Endodermal cell (in vitro differentiated cells): ENCODE results near the gene SLC25A45. TPM values are rescaled to one million over a fixed set of nuclear protein-coding genes. Genes with fewer than 3 reads are reported as not detected.
A peak's percentile ranks its signal among the peaks of the same experiment; 100 is the strongest.
"Not testable (repeated sequence)": the region's sequence is repeated elsewhere in the genome, so short reads cannot be mapped to it uniquely, and the experiment has no call there.

Experiments used
- DNase-seq: peaks from one replicate; pipeline ENCODE4 v3.0.0-alpha.2; 2017
- H3K27ac ChIP-seq: 2 replicates; pipeline ENCODE4 v1.5.1; 2013; ENCODE audit warnings: mild to moderate bottlenecking, low read depth, low read length, moderate library complexity
- H3K27me3 ChIP-seq: 2 replicates; pipeline ENCODE4 v1.6.1; 2013; ENCODE audit warnings: mild to moderate bottlenecking, low read length, moderate library complexity; ENCODE audit not compliant: insufficient read depth, control insufficient read depth, poor library complexity, severe bottlenecking
- H3K36me3 ChIP-seq: 2 replicates; pipeline ENCODE4 v1.7.0; 2013; ENCODE audit warnings: mild to moderate bottlenecking, low read length, moderate library complexity; ENCODE audit not compliant: control insufficient read depth, insufficient read depth
- H3K4me1 ChIP-seq: one replicate; pipeline ENCODE4 v1.7.0; 2013; ENCODE audit warnings: low read length; ENCODE audit not compliant: control insufficient read depth, insufficient read depth
- H3K4me3 ChIP-seq: 2 replicates; pipeline ENCODE4 v1.5.1; 2013; ENCODE audit warnings: mild to moderate bottlenecking, low read length, moderate library complexity
- H3K9ac ChIP-seq: 2 replicates; pipeline ENCODE4 v1.6.1; 2013; ENCODE audit warnings: mild to moderate bottlenecking, low read length, moderate library complexity; ENCODE audit not compliant: poor library complexity, severe bottlenecking; ENCODE audit errors: extremely low read depth
- H3K9me3 ChIP-seq: 2 replicates; pipeline ENCODE4 v1.6.1; 2013; ENCODE audit warnings: mild to moderate bottlenecking, low read length, moderate library complexity; ENCODE audit not compliant: control insufficient read depth
- H3K27ac Mint-ChIP-seq: 2 replicates; pipeline ENCODE4 v1.8.0; 2020; ENCODE audit warnings: mixed read lengths
- H3K27me3 Mint-ChIP-seq: 2 replicates; pipeline ENCODE4 v1.8.0; 2021; ENCODE audit warnings: mild to moderate bottlenecking, mixed read lengths; ENCODE audit not compliant: insufficient read depth
- H3K36me3 Mint-ChIP-seq: 2 replicates; pipeline ENCODE4 v1.8.0; 2020; ENCODE audit warnings: low read depth, mixed read lengths
- H3K4me1 Mint-ChIP-seq: 2 replicates; pipeline ENCODE4 v1.8.0; 2020; ENCODE audit warnings: mixed read lengths
- H3K4me3 Mint-ChIP-seq: 2 replicates; pipeline ENCODE4 v1.8.0; 2020; ENCODE audit warnings: mild to moderate bottlenecking, moderate library complexity, mixed read lengths
- H3K9me3 Mint-ChIP-seq: 2 replicates; pipeline ENCODE4 v1.8.0; 2020; ENCODE audit warnings: mild to moderate bottlenecking, mixed read lengths
- WGBS, 2 experiments: methylation state at CpG; one replicate each; pipeline versions ENCODE4 v1.1.5 to v1.1.7; 2013; ENCODE audit warnings: missing lambda C conversion rate in 2 of 2, mixed read lengths in 1 of 2; ENCODE audit not compliant: insufficient coverage in 1 of 2, insufficient read length in 1 of 2; 5-methylcytosine and 5-hydroxymethylcytosine counted together
- total RNA-seq, 2 donors: library from RNA; stranded (reverse); fragmentation: NEBNext Ultra II Directional in 1 of 2; extraction: Animal tissue kit (Norgen Biotek cat#: 25700) in 1 of 2; gene quantifications; 2 replicates in 1 of 2; 3 replicates in 1 of 2; pipeline ENCODE4 v1.2.1, GENCODE V29; 2021
- TF ChIP-seq, protein P1 (sequence below): fragments of 200-600 bp; sonication (generic); conservative IDR thresholded peaks from 2 replicates; pipeline ENCODE4 v1.5.0; 2021; ENCODE audit warnings: antibody characterized with exemption, mild to moderate bottlenecking

The SLC25A45 gene
- total RNA-seq, 2 donors from 2014 or later = 3.0 to 6.3 TPM

DNA sequence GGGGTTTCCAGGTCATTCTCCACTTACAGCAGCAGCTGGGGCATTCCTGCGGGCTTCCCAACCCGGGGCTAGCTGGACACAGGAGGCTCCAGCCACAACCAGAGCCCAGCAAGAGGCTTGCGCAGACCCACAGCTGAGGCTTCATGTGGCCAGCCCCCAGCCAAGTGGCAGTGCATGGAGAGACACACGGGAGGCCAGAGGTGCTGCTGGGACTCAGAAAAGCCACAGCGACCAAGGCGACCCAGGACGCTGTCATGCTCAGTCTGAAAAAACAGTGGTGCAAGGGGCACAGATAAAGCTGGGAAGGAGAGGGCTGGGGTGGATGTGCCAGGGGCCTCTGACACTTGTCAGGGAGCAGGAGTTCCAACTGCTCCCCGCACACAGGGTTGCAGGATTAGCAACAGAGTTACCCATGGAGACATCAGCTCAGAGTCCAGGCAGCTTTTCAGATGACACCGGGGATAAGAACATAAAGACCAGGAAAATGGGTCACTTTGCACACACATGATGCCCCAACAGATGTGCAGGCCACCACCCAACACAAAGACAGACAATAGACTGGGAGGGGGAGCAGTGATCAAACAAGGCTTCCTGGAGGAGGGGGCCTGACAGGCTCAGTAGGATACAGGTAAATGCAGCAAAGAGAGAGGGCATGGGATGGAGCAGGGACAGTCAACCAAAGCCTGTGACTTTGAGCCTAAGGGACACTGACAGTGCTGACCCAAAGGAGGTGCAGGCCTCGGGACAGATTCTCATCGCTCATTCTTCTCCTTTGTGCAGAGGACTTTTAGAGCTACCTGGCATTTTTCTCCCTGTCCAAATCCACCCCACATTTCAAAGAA is 33.3 kb upstream of the SLC25A45 start:
- Mint-ChIP-seq H3K4me1 (peaks cover 45% of the 10 kb centered on the region), H3K9me3 (no peaks in the 10 kb centered on the region), H3K27ac (peak overlapping the region; percentile 27), H3K4me3 (peak overlapping the region; percentile 33), H3K27me3 (no peaks in the 10 kb centered on the region), H3K36me3 (peaks cover 12% of the 10 kb centered on the region)
- Histone ChIP-seq H3K9ac (peak overlapping the region; percentile 25), H3K4me1 (peaks cover 17% of the 10 kb centered on the region), H3K4me3 (peak overlapping the region; percentile 72), H3K36me3 (no peaks in the 10 kb centered on the region), H3K9me3 (no peaks in the 10 kb centered on the region), H3K27ac (no peak overlapping the region), H3K27me3 (no peaks in the 10 kb centered on the region)
- TF ChIP-seq, protein P1, sequence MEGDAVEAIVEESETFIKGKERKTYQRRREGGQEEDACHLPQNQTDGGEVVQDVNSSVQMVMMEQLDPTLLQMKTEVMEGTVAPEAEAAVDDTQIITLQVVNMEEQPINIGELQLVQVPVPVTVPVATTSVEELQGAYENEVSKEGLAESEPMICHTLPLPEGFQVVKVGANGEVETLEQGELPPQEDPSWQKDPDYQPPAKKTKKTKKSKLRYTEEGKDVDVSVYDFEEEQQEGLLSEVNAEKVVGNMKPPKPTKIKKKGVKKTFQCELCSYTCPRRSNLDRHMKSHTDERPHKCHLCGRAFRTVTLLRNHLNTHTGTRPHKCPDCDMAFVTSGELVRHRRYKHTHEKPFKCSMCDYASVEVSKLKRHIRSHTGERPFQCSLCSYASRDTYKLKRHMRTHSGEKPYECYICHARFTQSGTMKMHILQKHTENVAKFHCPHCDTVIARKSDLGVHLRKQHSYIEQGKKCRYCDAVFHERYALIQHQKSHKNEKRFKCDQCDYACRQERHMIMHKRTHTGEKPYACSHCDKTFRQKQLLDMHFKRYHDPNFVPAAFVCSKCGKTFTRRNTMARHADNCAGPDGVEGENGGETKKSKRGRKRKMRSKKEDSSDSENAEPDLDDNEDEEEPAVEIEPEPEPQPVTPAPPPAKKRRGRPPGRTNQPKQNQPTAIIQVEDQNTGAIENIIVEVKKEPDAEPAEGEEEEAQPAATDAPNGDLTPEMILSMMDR = no peak
- WGBS, 2 experiments = 87 to 89% methylated on average over 10 to 11 of the region's 11 CpGs
- DNase-seq = peak; percentile 54

DNA sequence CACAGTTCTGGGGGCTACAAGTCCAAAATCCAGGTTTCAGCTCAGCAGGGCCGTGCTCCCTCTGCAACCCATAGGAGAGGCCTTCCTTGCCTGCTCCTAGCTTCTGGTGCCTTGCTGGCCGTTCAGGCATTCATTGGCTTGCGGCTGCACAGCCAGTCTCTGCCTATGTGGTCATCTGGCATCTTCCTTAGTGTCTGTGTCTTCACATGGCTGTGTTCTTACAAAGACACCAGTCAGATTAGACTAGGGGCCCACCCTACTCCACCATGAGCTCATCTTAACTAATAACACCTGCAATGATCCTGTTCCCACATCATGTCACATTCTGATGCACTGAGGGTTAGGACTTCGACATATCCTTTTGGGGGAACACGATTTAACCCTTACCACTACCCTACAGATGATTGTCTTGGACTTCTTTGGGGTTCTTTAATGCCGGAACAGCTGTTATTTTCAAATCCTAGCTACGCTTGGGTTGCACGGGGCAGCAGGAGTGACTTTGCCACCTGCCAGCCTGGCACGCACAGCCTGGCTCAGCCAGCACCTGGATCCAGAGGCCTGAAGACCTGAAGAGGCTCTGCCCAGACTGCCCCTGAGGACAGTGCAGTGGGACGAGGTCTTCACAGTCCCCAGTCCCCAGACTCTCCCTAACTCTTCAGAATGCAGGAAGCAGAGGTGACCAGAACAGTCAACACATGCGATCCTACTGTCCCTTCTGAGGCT is 32.5 kb upstream of the SLC25A45 start:
- Mint-ChIP-seq H3K36me3 (peaks cover 17% of the 10 kb centered on the region), H3K4me3 (no peak overlapping the region), H3K4me1 (peaks cover 41% of the 10 kb centered on the region), H3K27ac (no peak overlapping the region), H3K9me3 (no peaks in the 10 kb centered on the region), H3K27me3 (no peaks in the 10 kb centered on the region)
- WGBS, 2 experiments = 91 to 92% methylated on average over 9 to 11 of the region's 11 CpGs
- H3K27ac ChIP-seq = no peak overlapping the region
- peaks cover 17% of the 10 kb centered on the region for H3K4me1 ChIP-seq
- TF ChIP-seq, protein P1 = no peak
- H3K9me3 ChIP-seq = no peaks in the 10 kb centered on the region
- no peak for DNase-seq
- no peaks in the 10 kb centered on the region for H3K27me3 ChIP-seq
- no peak overlapping the region for H3K9ac ChIP-seq
- no peak overlapping the region for H3K4me3 ChIP-seq
- H3K36me3 ChIP-seq = peaks cover under 1% of the 10 kb centered on the region

DNA sequence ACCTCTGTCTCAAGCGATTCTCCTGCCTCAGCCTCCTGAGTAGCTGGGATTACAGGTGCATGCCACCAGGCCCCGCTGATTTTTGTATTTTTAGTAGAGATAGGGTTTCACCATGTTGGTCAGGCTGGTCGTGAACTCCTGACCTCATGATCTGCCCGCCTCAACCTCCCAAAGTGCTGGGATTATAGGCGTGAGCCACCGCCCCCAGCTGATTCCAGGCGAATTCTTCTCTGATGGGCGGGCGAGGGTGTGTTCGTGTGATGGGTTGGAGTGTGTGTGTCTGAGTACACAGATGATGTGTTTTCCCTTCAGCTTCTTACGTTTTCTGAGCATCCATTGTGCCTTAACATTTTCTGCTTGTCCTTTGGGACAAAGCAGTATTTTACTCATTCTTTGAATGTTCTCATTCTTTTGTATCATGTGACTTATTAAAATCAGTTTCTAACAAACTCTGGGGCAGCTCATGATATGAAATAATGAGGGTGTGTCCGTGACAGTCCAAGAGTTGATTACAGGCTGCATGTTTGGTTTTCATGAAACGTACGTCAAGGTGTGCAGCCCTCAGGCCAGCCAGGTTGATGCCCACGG is 30.7 kb upstream of the SLC25A45 start:
- H3K36me3 ChIP-seq = peaks cover 18% of the 10 kb centered on the region
- peaks cover 27% of the 10 kb centered on the region for H3K4me1 Mint-ChIP-seq
- H3K27ac Mint-ChIP-seq, H3K4me3 Mint-ChIP-seq, H3K27ac ChIP-seq, H3K4me3 ChIP-seq, H3K9me3 ChIP-seq, H3K27me3 Mint-ChIP-seq, H3K27me3 ChIP-seq, H3K9me3 Mint-ChIP-seq, H3K9ac ChIP-seq, DNase-seq, H3K4me1 ChIP-seq: not testable (repeated sequence)
- peaks cover 33% of the 10 kb centered on the region for H3K36me3 Mint-ChIP-seq
- WGBS, 2 experiments = 92 to 94% methylated on average over 9 to 15 of the region's 15 CpGs
